GM10248 (cell line): Measurements from ENCODE around the gene GALNT9.

Experiments
- CTCF ChIA-PET: fragments of 300-600 bp; sonication (Branson Sonifier 250); formaldehyde crosslinking; extraction: SDS; loops from one replicate; lab custom pipeline; 2021; ENCODE audit warnings: antibody characterized with exemption; lab: Yijun Ruan, JAX
- POLR2A ChIA-PET: fragments of 350-650 bp; sonication (Branson Sonifier 250); formaldehyde crosslinking; extraction: SDS; loops from one replicate; lab custom pipeline; 2020; ENCODE audit warnings: antibody characterized with exemption; lab: Yijun Ruan, JAX
- DNase-seq: peaks from one replicate; pipeline ENCODE4 v3.0.0; 2012; ENCODE audit errors: extremely low spot score
- CTCF ChIP-seq: IDR thresholded peaks from 2 replicates; pipeline ENCODE4 v1.5.1; 2012; ENCODE audit warnings: mild to moderate bottlenecking, low read depth; ENCODE audit errors: extremely low read depth, missing control alignments, control extremely low read depth

Gene GALNT9

GRCh38 chr12:132312516-132312915, 16.9 kb downstream of the GALNT9 start:
- ChIA-PET POLR2A (no interaction called here), CTCF (no interaction called here)
- no peak for TF ChIP-seq CTCF
- no peak for DNase-seq

- CTCF ChIA-PET, result no interaction called here
These were observed 18.0 kb downstream of the GALNT9 start for GRCh38 chr12:132311201-132311915.

GRCh38 chr12:132310181-132311040, 19.0 kb downstream of the GALNT9 start:
- no peak for DNase-seq
- POLR2A ChIA-PET, result no interaction called here
- CTCF ChIA-PET, result no interaction called here
- no peak for TF ChIP-seq CTCF

More at GRCh38 chr12:132311201-132311915, 18.0 kb downstream of the GALNT9 start:
- POLR2A ChIA-PET, result no interaction called here
- no peak for TF ChIP-seq CTCF
- no peak for DNase-seq

- ChIA-PET POLR2A (no interaction called here), CTCF (no interaction called here)
- DNase-seq, result no peak
- no peak for TF ChIP-seq CTCF
These were observed 19.7 kb downstream of the GALNT9 start for GRCh38 chr12:132309596-132310086.

GRCh38 chr12:132308853-132309595, 20.4 kb downstream of the GALNT9 start:
- POLR2A ChIA-PET, result no interaction called here
- CTCF ChIA-PET, result no interaction called here
- DNase-seq, result no peak

More at GRCh38 chr12:132308853-132309595, 20.4 kb downstream of the GALNT9 start:
- TF ChIP-seq CTCF, result no peak
